Measurements from ENCODE around the gene STARD13. TPM values are rescaled to one million over a fixed set of nuclear protein-coding genes. Genes with fewer than 3 reads are reported as not detected.

The STARD13 gene
- total RNA-seq, 2 experiments from 2014 or later: not detected

- CTCF ChIA-PET: no interaction called here
Observed at GRCh38 chr13:33271759-33272158, 13.8 kb downstream of the STARD13 start.

DNA sequence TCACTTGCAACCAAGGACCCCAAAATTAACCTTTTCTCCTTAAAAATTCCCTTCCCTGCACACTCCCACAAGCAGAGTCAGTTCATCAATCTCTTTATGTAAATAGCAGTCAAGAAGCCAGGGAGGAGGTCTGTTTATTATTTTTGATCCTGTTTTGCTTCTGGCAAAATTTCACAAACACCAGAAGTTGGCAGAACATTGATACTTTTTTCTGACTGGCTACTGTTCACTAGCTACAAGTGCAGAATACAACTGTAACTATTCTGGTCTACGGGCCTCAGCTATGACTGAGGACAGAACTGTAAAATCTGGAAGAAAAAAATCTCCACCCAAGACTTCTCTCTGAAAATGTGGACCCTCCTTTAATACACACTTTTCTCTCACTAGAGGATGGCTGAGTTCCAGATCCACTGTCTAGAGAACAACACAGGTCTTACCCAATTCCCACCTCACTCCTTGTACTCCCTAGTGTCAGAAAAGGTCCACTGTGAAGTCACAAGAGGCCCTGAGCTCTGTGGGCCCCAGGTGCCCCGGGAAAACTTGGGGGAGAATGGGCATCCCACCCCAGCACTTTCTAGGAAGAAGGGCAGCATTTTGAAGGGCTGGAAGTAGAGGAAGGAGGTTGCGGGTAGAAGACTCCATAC lies 14.5 kb downstream of the STARD13 start:
- H3K27ac Mint-ChIP-seq: no peak overlapping the region
- H3K27me3 Mint-ChIP-seq: peaks cover 6% of the 10 kb centered on the region
- DNase-seq (no peak), ATAC-seq (no peak)
- no peak overlapping the region for H3K4me3 Mint-ChIP-seq
- no peaks in the 10 kb centered on the region for H3K9me3 Mint-ChIP-seq
- TF ChIP-seq CTCF (IDR thresholded peaks at IDR 0.05): no peak
- no peaks in the 10 kb centered on the region for H3K36me3 Mint-ChIP-seq (ENCODE audit: low read depth)
- ChIA-PET POLR2A (no interaction called here), CTCF (interaction anchor here (1.2 kb wide), 1 partner anchor 43 kb away, joined by 4 read pairs; no protein-coding TSS in a partner anchor)
- intact Hi-C loops (cut with micrococcal nuclease): no loop called here
- no peaks in the 10 kb centered on the region for H3K4me1 Mint-ChIP-seq (ENCODE audit: low read depth)

More at GRCh38 chr13:33271759-33272158, 13.8 kb downstream of the STARD13 start:
- H3K36me3 Mint-ChIP-seq (ENCODE audit: low read depth): no peaks in the 10 kb centered on the region
- H3K4me3 Mint-ChIP-seq: no peak overlapping the region
- DNase-seq (no peak), ATAC-seq (no peak)
- no peak overlapping the region for H3K27ac Mint-ChIP-seq
- peaks cover 4% of the 10 kb centered on the region for H3K27me3 Mint-ChIP-seq
- no peaks in the 10 kb centered on the region for H3K9me3 Mint-ChIP-seq
- TF ChIP-seq CTCF (IDR thresholded peaks at IDR 0.05): no peak
- no peaks in the 10 kb centered on the region for H3K4me1 Mint-ChIP-seq (ENCODE audit: low read depth)
- POLR2A ChIA-PET: no interaction called here
- intact Hi-C loops (cut with micrococcal nuclease): no loop called here

- H3K9me3 Mint-ChIP-seq: no peaks in the 10 kb centered on the region
- CTCF ChIA-PET: no interaction called here
Observed at GRCh38 chr13:33265607-33266006, 19.9 kb downstream of the STARD13 start.

DNA sequence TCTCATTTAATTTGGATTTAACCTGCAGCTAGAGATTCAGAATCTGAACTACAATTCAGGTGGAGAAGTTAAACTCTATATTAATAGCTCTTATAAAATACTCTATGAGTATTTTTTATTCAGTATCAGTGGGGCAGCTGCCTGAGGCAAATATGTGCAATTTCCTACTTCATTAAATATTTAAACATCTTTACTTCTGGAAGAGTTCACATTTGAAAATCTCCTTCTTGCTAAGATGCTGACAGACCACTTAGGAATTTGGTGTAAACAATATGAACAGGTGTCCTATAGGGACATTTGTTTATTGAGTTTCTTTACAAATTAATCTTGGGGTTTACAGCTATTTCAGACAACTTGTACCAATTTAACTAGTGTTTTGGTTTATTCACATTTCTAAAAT lies 20.4 kb downstream of the STARD13 start:
- H3K36me3 Mint-ChIP-seq (ENCODE audit: low read depth): no peaks in the 10 kb centered on the region
- no peak for DNase-seq
- intact Hi-C loops (cut with micrococcal nuclease): no loop called here
- ChIA-PET POLR2A (no interaction called here), CTCF (no interaction called here)
- no peak overlapping the region for H3K27ac Mint-ChIP-seq
- ATAC-seq: no peak
- no peak overlapping the region for H3K4me3 Mint-ChIP-seq
- peaks cover 2% of the 10 kb centered on the region for H3K27me3 Mint-ChIP-seq
- H3K4me1 Mint-ChIP-seq (ENCODE audit: low read depth): no peaks in the 10 kb centered on the region
- no peaks in the 10 kb centered on the region for H3K9me3 Mint-ChIP-seq
- TF ChIP-seq CTCF (IDR thresholded peaks at IDR 0.05): no peak

More at GRCh38 chr13:33265607-33266006, 19.9 kb downstream of the STARD13 start:
- H3K36me3 Mint-ChIP-seq (ENCODE audit: low read depth): no peaks in the 10 kb centered on the region
- intact Hi-C loops (cut with micrococcal nuclease): no loop called here
- H3K4me1 Mint-ChIP-seq (ENCODE audit: low read depth): no peaks in the 10 kb centered on the region
- POLR2A ChIA-PET: no interaction called here
- TF ChIP-seq CTCF (IDR thresholded peaks at IDR 0.05): no peak
- DNase-seq (no peak), ATAC-seq (no peak)
- H3K27me3 Mint-ChIP-seq: peaks cover 2% of the 10 kb centered on the region
- H3K4me3 Mint-ChIP-seq: no peak overlapping the region
- H3K27ac Mint-ChIP-seq: no peak overlapping the region

DNA sequence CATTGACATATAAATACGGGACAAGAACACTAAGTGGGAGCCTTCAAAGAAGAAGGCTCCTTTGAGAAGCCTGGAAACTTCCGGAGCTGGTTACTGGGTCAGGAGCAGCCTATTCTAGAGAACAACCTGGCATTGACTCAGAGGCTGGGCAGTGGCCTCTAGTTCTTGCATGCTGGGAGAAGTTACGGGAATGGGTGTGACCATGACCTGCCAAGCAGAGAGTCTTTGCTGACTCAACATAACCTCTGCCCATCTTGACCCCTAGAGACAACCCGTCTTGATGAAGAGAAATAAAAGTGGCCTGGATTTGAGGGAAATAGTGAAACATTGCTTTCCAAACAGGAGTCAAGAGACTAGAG lies 21.0 kb downstream of the STARD13 start:
- Mint-ChIP-seq H3K27ac (no peak overlapping the region), H3K4me1 (ENCODE audit: low read depth) (no peaks in the 10 kb centered on the region), H3K36me3 (ENCODE audit: low read depth) (no peaks in the 10 kb centered on the region), H3K9me3 (no peaks in the 10 kb centered on the region), H3K4me3 (no peak overlapping the region), H3K27me3 (peaks cover 2% of the 10 kb centered on the region)
- POLR2A ChIA-PET: no interaction called here
- intact Hi-C loops (cut with micrococcal nuclease): no loop called here
- DNase-seq (no peak), ATAC-seq (no peak)
- CTCF ChIA-PET: no interaction called here
- TF ChIP-seq CTCF (IDR thresholded peaks at IDR 0.05): no peak
